HG03196 (cell line): ENCODE data around the gene LMNTD1.

Experiments
- ATAC-seq: cut with Tn5 transposase; IDR thresholded peaks from one replicate; pipeline ENCODE4 v1.9.1; 2021; ENCODE audit not compliant: unreplicated experiment

LMNTD1 gene

DNA sequence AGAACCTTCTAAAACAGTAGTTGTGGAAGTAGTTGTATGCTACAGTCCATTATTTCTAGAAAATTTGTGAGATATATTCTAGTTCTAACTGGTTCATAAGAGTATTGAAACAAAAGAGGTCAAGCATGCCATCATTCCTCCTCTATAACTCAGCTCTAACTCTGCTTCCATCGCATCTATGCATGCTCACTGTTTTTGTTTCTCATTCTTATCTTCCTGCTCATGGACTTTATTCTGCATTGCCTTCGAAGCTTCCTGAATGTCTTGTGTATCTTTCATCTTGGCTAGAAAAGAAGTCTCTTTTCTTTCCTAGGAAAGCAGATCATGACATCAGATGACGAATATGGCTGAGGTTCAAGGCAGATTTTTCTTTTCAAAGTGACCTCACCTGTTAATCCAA is 402 bp downstream of the LMNTD1 start:
- no peak for ATAC-seq

DNA sequence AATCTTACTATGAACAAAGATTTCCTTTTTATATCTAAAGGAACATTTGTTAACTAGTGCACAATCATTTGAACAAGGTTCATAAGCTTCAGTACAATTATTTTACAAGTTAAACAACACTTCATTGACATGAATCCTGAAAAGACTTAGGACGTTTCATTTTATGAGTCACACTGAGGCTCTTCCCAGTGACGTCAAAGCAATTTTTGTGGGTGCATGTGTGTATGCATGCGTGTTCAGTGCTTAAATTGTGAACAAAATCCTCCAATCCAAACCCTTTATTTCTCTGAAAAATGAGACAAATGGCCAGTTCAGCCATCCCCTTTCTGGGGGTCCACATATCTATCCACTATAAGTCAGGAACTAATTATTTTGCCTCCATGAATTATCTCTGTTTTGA is 2.9 kb downstream of the LMNTD1 start:
- ATAC-seq: no peak

DNA sequence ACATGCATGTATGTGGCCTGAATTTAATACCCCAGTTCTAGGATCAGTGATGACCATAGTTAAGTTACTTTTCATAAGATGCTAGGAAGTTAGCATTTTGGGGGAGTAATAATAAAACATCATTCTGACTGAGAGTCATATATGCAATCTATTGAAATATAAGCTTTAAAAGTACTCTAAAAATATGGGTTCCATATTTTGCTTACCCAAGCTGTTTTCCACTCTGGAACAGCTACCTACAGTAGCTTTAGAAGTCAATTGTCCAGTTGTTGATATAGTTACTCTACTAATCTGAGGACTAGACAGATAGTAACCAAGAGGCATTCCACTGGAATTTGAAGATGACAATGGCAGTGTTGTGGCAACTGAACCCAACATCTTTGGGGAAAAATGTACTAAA is 4.0 kb downstream of the LMNTD1 start:
- ATAC-seq: no peak

DNA sequence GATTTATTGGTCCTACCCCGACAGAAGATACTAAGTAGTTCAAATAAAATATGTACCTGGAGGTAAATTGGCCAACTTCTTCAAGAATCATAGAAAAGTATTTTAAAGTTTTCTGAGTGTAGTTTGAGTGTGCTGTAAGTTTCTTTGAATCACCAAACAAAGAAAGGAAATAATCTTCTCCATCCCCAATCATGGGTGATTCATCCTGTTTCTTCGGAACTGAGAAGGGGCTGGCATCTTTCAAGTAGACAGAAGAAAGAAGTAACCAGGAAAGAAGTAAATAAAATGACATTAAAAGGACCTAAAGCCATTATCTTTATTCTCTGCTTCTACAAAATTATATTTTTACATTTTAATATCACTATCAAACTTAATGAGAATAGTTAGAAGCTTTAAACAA is 6.8 kb downstream of the LMNTD1 start:
- ATAC-seq: no peak

DNA sequence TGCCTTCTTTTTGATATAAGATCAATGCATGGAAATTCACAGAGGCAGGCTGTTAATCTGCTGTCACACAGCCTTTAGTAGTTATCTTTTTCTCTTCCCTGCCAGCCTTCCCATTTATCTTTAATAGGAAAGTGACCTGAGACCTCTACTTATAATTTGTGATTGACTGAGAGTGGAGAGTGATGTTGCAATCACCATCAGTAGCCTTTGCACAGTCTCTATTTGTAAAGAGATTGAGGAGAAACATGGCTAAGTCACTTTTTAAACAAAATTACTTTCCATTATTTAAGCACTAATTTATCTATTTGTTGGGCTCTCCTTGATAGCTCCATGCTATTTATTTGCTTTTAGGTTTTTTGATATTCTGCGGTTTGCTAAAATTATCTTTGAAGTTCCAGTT is 19.9 kb downstream of the LMNTD1 start:
- no peak for ATAC-seq

DNA sequence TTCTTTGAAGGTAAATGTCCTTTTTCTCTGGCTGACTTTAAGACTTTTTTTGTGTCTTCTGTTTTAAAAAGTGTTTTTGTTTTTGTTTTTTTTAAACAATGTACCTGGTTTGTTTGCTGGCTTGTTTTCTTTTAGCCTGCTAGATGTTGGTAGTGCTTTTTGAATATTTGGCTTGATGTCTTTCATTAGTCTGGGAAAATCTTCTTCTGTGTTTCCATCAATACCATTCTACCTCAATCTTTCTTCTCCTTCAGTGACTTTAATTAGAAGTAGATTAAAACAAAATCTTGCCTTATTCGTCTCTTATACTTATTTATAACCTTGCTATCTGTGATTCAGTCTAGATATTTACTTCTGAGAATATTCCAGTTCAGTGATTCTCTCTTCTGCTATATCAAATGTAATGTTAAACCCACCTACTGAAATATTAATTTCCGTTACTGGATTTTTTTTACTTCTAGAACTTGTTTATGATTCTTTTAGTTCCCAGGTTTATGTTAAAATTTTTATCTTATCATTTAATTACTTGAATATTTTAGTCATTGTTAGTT is 21.5 kb downstream of the LMNTD1 start:
- no peak for ATAC-seq

DNA sequence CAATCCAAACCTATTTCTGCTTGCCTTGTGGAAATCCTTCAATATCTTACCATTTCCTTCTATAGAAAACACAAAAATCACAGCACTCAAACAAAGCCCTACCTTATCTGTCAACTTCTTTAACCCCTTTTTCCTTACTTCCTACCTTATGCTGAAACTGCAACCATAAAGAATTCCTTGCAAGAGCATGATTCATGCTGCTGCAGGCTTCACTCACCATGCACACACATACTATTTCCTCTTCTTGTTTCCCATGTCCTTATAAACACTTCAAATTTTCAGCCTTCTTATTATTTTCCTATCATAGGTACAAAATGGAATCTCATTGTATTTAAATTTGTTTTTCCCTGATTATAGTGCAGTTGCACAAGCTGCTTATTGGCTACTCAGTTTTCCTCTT is 23.3 kb downstream of the LMNTD1 start:
- ATAC-seq: no peak

DNA sequence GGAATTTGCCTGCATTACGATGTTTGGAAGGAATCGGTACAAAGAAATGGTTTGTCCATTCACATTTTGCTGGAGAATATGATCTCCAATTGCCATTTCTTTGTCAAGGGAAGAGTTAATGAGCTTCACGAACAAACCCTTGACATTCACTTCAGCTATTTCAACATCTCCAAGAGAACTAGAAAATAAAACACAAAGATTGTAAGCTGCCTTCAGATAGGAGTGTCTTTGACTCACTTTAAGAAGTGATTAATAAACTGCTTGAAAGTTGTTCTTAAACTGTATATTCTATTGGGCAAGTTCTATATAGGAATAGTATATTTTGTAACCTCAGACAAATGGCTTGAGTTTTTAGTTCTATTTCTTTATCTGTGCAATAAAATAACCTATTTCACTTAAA is 26.3 kb downstream of the LMNTD1 start:
- no peak for ATAC-seq

DNA sequence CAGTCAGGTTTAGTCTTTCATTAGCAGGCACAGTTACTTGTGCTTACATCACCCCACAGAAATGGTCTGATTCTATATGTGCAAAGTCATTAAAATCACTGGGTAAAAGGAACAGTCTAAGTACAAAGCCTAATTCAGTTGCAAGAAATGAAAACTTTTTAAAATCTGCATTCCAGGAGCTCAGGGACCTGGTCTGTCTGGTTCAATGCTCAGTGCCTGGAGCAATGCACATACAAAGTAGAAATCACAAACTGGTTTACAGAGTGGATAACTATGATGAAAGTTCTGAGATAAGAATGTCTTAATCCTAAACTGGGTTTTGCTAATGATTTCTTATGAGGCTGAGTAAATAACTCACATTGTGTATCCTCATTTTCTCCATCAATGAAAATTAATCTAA is 28.7 kb downstream of the LMNTD1 start:
- no peak for ATAC-seq

DNA sequence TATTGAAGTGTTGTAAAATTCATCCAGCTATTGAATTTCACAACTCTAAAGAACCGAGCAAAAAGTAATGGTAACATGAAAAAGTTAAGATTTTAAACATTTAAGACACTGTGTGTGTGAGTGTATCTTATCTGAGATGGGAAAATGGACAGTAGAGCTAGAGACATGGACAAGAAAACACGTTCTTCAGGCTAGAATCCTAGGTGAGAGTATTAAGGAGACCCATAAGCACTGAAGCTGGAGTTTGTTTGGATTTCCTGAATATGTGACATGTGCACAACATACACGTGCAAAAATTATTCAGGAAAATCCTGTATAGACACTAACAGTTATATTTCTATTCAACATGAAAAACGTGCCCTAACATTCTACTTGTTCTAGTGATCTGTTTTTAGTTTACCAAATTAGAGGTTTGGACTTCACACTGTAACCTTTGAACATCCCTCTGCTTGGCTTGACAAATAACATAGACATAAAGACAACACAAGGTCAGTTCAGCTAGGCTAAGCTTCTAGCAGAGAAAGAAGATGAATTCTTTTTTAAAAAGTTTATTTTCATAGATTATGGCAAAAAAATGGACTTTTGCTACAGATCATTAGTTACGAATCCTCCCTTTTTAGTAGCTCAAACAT is 31.3 kb downstream of the LMNTD1 start:
- no peak for ATAC-seq

DNA sequence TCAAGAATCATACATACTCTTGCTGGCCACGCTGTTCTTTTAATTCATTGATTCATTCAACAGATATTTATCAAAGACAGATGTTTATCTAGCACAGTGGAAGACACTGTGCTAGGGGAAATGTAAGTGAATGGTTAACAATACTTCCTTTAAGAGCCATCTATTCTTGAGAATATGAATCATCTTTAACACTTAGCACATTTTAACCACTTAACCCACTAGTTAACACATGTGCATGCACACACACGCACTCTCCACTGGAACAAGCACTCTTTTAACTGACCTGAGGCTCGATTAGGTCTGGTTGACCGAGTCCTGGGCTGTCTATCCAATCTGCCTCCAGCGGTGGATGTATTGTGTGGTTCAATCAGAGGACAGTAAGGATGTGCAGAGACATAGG is 34.6 kb downstream of the LMNTD1 start:
- peak; percentile 96 for ATAC-seq

DNA sequence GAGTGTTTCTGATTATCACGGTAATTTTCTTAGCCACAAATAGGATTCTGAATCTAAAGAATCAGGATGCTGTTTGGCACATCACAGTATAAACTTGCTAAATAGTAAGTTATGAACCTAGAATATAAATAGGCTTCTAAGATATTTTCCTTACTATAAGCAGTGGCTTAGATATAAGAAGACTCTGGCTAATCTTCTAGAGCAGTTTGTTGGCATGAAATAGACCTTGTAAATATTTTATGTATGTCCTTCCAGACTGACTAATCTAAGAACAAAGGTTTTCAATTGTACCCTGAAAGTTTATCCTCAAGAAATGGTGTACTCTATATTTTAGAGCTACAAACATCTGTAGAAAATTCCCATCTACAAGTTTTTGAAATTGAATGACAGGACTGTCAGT is 48.3 kb downstream of the LMNTD1 start:
- ATAC-seq: no peak

DNA sequence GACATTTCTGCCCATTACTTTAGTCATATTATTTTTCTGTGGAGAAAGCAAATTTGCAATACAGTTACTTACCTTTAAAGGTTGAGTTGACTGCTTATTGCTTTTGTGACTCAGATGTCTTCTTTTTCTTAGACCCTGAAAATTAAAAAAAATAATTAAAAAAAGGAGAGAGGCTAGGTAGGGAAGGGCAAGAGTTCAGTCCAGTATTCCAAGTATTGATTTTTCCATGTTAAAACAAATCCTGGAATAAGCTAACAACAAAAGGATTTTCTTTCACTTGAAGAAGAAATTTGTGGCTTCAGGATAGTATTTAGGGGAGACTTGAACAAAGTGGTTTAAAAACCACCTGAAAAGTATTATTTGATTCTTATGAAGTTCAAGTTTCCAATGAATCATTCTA is 49.4 kb downstream of the LMNTD1 start:
- ATAC-seq: no peak

DNA sequence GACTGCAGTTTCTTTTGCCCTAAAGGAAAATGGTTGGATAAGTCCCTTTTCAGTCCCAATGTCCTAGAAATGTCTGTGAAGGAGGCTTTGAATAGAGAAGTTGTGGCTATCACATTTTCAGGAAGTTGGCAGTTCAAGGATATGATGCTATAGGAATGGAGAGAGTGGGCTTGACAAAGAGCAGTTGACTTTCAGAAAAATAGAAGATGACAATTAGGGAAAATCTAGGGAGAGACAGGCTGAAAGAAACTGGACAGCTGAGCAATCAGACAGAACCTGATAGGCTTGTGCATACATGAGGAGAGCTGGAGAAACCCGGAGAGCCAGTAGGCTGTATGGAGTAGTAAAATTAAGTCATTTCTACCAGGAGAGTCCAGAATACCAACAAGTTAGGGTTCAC is 50.5 kb downstream of the LMNTD1 start:
- ATAC-seq: no peak

DNA sequence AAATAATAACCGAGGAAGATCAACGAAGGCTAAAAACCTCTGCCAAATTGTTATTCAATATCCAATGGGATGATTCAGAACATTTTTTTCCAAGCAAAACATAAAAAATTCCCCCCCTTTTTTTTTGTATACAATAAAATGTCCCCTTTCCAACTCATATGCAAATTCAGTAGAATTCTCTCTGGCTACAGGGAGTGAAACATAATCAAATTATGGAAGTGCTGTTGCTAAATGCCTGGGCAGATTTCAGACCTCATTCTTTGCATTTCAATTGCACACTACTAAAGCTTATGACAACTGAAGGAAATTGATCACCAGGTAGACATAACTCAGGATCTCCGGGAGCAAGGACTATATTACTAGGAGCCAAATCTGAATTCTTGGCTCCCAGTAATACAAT is 51.0 kb downstream of the LMNTD1 start:
- no peak for ATAC-seq

DNA sequence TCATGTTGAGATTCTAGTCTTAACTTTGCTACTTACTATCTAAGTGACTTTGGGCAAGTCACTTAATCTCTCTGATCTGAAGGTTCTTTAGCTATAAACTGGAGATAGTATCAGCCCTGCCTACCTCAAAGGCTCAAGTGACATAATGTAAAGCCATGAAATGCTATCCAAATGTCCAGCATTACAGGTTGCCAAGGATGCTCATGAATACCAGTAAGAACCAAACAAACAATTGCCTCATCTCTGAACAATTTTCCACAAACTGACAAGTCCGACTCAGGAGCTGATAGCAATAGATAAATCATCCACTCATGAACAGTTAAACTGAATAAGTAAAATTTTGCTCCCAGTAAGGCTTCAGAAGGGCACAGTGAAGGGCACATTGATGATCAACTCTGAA is 51.5 kb downstream of the LMNTD1 start:
- no peak for ATAC-seq

DNA sequence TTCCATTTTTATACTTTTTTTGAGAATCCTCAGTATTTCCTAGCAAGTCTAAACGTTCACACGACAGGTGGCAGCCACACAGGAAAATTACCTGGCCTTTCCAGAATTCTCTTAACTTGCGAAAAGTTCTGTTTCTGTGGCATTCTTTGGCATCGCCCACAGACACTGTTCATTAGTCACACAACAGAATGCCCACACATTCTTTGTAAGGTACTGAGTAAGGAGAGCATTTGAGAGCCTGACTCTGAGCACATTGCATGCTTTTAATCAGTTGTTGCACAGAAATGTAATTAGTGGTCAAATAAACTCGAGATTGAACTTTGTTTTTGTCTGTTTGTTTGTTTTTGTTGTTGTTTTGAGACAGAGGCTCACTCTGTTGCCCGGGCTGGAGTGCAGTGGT is 52.4 kb downstream of the LMNTD1 start:
- no peak for ATAC-seq

DNA sequence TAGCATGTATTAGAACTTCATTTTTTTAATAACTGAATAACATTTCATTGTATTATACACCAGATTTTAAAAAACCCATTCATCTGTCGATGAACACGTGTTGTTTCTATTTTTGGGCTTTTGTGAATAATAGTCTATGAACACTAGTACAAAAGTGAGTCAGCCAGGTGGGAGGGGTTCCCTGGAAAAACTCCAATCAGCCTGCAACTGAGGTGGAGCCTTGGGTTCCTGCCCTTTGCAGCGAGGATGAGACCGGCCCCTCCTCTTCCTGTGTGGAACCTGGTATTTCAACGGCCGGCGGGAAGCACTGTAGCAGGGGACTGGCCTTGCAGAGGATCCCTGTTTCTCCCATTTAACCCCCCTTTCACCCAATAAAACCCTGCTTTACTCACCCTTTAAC is 56.1 kb downstream of the LMNTD1 start:
- ATAC-seq: no peak

DNA sequence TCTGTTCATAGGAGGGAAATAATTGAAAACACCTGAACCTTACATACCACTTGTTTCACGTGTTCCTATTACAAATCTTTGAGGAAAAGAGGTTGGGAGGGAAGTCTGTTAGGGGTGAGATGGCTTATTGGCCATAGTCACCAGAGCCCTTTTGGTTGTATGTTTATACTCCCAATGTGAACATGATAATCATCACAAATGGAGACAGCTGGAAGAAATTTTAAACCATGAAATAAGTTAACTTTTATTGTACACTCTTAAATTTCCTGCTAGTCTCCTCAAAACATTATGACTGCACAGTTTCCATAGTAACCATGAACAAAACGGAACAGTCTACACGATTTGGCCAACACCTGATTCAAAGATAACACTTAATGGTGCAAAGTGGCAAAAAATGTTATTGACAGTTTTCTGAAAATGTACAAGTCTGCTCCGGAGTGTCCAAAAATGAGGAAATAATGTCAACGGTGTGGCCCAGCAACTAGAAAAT is 56.9 kb downstream of the LMNTD1 start:
- no peak for ATAC-seq

DNA sequence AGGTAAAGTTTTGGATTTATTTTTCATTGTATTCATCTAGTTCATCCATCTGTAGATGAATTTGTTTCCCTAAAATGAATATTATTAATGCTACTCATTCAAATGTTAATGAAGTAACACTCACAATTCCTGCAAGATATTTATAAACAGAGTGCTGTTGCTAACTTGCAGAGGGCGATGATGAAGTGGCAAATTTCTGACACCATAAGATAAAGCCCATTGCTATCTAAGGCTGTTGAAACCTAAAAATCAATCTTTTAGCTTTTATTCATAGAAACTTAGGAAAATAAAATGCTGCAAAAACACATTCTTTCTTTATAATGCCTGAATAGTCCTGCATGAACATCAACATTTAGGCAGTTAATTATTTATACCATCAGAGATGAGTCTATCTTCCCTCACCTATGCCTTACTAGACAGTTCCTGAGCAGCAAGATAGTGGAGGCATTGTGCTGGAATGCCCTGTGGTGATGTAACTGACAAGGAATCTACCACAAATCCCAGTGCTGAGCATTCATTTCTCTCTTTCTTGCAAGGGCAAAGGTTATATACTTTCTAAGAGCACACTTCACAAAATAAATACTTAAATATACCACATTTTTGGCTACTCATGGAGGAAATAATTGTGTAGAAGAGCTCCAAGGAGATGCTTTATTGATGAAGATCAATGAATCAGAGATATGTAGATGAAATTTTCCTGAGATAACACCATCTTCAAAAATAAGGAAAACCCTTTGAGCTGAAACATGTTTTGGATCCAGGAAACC is 57.6 kb downstream of the LMNTD1 start:
- no peak for ATAC-seq

DNA sequence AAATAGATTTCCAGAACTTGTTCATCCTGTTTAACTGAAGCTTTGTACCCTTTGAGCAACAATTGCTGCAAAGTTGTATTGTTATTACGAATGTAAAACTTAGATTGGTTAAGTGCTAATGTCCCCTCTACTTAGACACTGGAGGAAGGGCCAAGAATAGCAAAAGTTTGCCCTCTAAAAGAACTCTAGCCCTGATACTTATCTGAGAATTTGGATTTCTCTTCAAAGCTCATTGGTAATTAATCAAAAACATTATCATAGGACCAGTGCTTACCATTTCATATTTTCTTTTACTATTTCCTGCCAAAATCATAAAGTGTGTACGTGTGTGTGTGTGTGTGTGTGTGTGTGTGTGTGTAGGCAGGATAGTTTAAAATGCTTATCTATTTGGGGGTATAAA is 58.2 kb downstream of the LMNTD1 start:
- ATAC-seq: no peak

DNA sequence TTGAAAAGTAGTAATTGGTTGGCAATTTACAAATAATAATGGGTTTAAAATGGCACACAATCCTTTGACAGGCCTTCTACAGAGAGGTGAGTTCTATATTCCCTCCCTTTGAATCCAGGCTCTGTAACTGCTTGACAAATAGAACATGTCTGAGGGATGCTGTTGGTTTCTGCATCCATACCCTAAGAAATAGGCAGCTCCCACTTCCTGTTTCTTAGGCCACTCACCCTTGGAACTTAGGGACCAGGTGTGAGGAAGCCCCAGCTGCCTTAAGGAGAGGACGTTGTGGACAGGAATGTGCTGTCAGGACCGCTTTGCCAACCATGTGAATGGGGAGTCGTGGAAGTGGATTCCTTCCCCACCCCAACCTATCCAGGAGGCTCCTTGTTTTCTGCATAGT is 59.4 kb downstream of the LMNTD1 start:
- ATAC-seq: no peak
